Natural killer cell (primary cell): ENCODE measurements around the gene SEMA3B. TPM values are rescaled to one million over a fixed set of nuclear protein-coding genes. Genes with fewer than 3 reads are reported as not detected.

Experiments used
- ATAC-seq, 3 donors: fragments of 150-1000 bp in 2 of 3; fragments of 200-7000 bp in 1 of 3; cut with Tn5 transposase; 1 replicate in 1 of 3; 2 replicates in 2 of 3; pipeline ENCODE4 v1.10.0; 2021; ENCODE audit warnings: mild to moderate bottlenecking in 2 of 3, moderate library complexity in 2 of 3
- DNase-seq, 2 donors: peaks; one replicate each; pipeline versions ENCODE4 v3.0.0 to v3.0.0-alpha.2; 2013 to 2021; ENCODE audit warnings: mixed read lengths in 1 of 2
- H3K27ac ChIP-seq: one replicate; pipeline ENCODE4 v1.5.1; 2013; ENCODE audit warnings: mild to moderate bottlenecking, low read length
- H3K27me3 ChIP-seq: one replicate; pipeline ENCODE4 v1.6.1; 2013; ENCODE audit warnings: low read length; ENCODE audit not compliant: control insufficient read depth, insufficient read depth
- H3K36me3 ChIP-seq: one replicate; pipeline ENCODE4 v1.6.1; 2013; ENCODE audit warnings: low read length; ENCODE audit not compliant: control insufficient read depth, insufficient read depth
- H3K4me1 ChIP-seq: one replicate; pipeline ENCODE4 v1.6.1; 2013; ENCODE audit warnings: low read length; ENCODE audit not compliant: control insufficient read depth, insufficient read depth
- H3K4me3 ChIP-seq: one replicate; pipeline ENCODE4 v1.5.1; 2013; ENCODE audit warnings: low read length
- H3K9me3 ChIP-seq: one replicate; pipeline ENCODE4 v1.6.1; 2013; ENCODE audit warnings: low read length; ENCODE audit not compliant: control insufficient read depth, insufficient read depth
- H3K27ac Mint-ChIP-seq, 2 donors: one replicate each; pipeline ENCODE4 v1.8.0; 2022; ENCODE audit warnings: mild to moderate bottlenecking in 2 of 2, mixed read lengths in 2 of 2, moderate library complexity in 1 of 2
- H3K27me3 Mint-ChIP-seq, 2 donors: one replicate each; pipeline ENCODE4 v1.8.0; 2022; ENCODE audit warnings: low read depth in 2 of 2, mixed read lengths in 2 of 2
- H3K36me3 Mint-ChIP-seq: one replicate; pipeline ENCODE4 v1.8.0; 2022; ENCODE audit warnings: mixed read lengths
- H3K4me1 Mint-ChIP-seq, 2 donors: one replicate each; pipeline ENCODE4 v1.8.0; 2022; ENCODE audit warnings: mixed read lengths in 2 of 2
- H3K4me3 Mint-ChIP-seq: one replicate; pipeline ENCODE4 v1.8.0; 2022; ENCODE audit warnings: mild to moderate bottlenecking, moderate library complexity, mixed read lengths
- H3K9me3 Mint-ChIP-seq, 2 donors: one replicate each; pipeline ENCODE4 v1.8.0; 2022; ENCODE audit warnings: mixed read lengths in 2 of 2
- CTCF ChIP-seq: fragments of 200-600 bp; IDR thresholded peaks from one replicate; pipeline ENCODE4 v1.8.0; 2022; ENCODE audit warnings: antibody characterized with exemption
- WGBS: methylation state at CpG from one replicate; pipeline ENCODE4 v1.1.7; 2013; ENCODE audit warnings: missing lambda C conversion rate; ENCODE audit not compliant: insufficient coverage; 5-methylcytosine and 5-hydroxymethylcytosine counted together
- intact Hi-C: fragments of 100-400 bp; cut with micrococcal nuclease; formaldehyde crosslinking; loops from one replicate; pipeline ENCODE4 v1.14.2; 2022
- total RNA-seq, 4 donors: library from RNA; stranded (reverse); fragments of 120-200 nt in 1 of 4; gene quantifications; one replicate each; pipeline versions ENCODE4 v1.2.3 to v1.2.4, GENCODE V29; 2013 to 2022

SEMA3B gene
- total RNA-seq, 3 donors from 2014 or later (not counting 1 experiment from before 2014, with no cell fraction given): 0.97 to 2.0 (median 0.99) TPM

- Mint-ChIP-seq H3K4me3 (no peak overlapping the region), H3K27ac (no peak overlapping the region), H3K36me3 (no peaks in the 10 kb centered on the region), H3K27me3 (peaks cover 0 to 6% of the 10 kb centered on the region in 2 donors), H3K9me3 (no peaks in the 10 kb centered on the region), H3K4me1 (peaks cover 5 to 6% of the 10 kb centered on the region in 2 donors)
- no peak for DNase-seq
- Histone ChIP-seq H3K9me3 (no peaks in the 10 kb centered on the region), H3K27me3 (peaks cover 3% of the 10 kb centered on the region), H3K27ac (no peak overlapping the region), H3K4me1 (peaks cover 19% of the 10 kb centered on the region), H3K36me3 (peaks cover 6% of the 10 kb centered on the region), H3K4me3 (no peak overlapping the region)
- WGBS: 82% methylated on average over 6 of the region's 6 CpGs
- no peak for ATAC-seq
- intact Hi-C loops: no loop called here
- no peak for TF ChIP-seq CTCF
Measured at GRCh38 chr3:50263478-50264382, 5.2 kb upstream of the SEMA3B start.

DNA sequence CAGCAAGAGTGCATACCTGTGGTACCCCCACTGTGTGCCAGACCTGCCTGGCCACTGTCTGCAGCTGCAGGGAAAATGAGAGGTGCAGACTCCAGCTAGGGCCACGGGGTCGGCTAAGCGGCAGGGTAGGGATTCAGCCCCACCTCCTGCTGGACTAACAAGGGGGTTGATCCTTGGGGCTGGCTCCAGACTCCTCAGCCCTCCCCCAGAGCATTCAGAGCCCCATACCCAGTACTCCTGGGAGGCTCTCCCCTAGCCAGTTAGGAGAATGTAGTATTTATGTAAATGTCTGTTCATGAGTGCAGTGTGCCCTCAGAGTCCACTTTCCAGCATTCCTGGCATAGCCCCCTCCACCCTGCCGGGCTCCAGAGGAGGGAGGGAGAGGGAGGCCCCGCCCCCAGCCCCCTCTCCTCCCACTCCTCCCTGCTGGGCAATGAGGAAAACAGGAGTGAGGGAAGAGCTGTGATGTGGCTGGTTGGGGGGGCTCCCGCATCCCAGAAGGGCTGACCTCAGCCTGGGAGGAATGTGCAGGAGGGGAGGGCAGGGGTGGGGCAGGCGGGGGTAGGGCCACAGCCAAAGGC, 4.5 kb upstream of the SEMA3B start:
- no peaks in the 10 kb centered on the region for H3K36me3 Mint-ChIP-seq
- H3K27ac Mint-ChIP-seq: no peak overlapping the region
- Histone ChIP-seq H3K4me1 (peaks cover 16% of the 10 kb centered on the region), H3K9me3 (no peaks in the 10 kb centered on the region), H3K36me3 (peaks cover 3% of the 10 kb centered on the region), H3K4me3 (no peak overlapping the region), H3K27ac (no peak overlapping the region), H3K27me3 (peaks cover 3% of the 10 kb centered on the region)
- intact Hi-C loops: no loop called here
- peaks cover 5 to 6% of the 10 kb centered on the region in 2 donors for H3K4me1 Mint-ChIP-seq
- H3K27me3 Mint-ChIP-seq: peaks cover 0 to 6% of the 10 kb centered on the region in 2 donors
- WGBS: 94% methylated on average over 3 of the region's 7 CpGs
- no peak for TF ChIP-seq CTCF
- no peak overlapping the region for H3K4me3 Mint-ChIP-seq
- H3K9me3 Mint-ChIP-seq: no peaks in the 10 kb centered on the region
- DNase-seq (no peak), ATAC-seq (no peak)

DNA sequence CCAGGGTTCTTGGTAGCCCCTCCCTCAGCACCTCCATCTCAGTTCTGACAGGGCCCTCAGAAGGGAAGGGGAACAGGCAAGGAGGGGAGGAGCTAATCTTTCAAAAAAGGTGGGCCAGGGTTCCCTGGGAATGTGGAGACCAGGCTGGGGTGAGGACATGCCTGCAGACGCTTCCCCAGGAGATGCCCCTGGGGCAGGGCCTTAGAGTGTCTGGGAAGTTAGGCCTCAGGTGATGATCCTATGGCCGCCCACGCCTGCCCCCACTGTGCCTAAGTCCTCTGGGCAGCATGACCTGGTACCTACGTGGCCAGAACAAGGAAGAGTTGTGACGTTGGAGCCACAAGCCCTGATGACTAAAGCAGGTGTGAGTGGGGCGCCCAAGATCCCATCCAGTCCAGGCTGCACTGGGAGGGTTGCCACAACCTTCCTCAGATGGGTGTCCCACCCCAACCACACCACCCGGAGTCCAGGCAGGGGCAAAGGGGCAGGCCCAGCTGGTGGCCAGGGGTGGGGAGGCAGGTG, 3.9 kb upstream of the SEMA3B start:
- peaks cover 0 to 6% of the 10 kb centered on the region in 2 donors for H3K27me3 Mint-ChIP-seq
- TF ChIP-seq CTCF: no peak
- no peak for DNase-seq
- ATAC-seq: no peak
- WGBS: 81% methylated on average over 7 of the region's 7 CpGs
- peaks cover 3% of the 10 kb centered on the region for H3K27me3 ChIP-seq
- no peak overlapping the region for H3K27ac ChIP-seq
- no peaks in the 10 kb centered on the region for H3K36me3 ChIP-seq
- H3K4me3 Mint-ChIP-seq: no peak overlapping the region
- H3K27ac Mint-ChIP-seq: no peak overlapping the region
- no peak overlapping the region for H3K4me3 ChIP-seq
- H3K4me1 ChIP-seq: peaks cover 11% of the 10 kb centered on the region
- no peaks in the 10 kb centered on the region for H3K9me3 Mint-ChIP-seq
- peaks cover 0 to under 1% of the 10 kb centered on the region in 2 donors for H3K4me1 Mint-ChIP-seq
- H3K9me3 ChIP-seq: no peaks in the 10 kb centered on the region
- no peaks in the 10 kb centered on the region for H3K36me3 Mint-ChIP-seq
- intact Hi-C loops: no loop called here
